Heart right ventricle (tissue), 16 donors: Measurements from ENCODE around the gene ERICH3. TPM values are rescaled to one million over a fixed set of nuclear protein-coding genes. Genes with fewer than 3 reads are reported as not detected.

Experiments used
- ATAC-seq, 8 donors: fragments of 200-7000 bp; cut with Tn5 transposase; one replicate each; pipeline ENCODE4 v1.9.1; 2020; ENCODE audit warnings: mild to moderate bottlenecking in 8 of 8, moderate library complexity in 8 of 8, moderate number of reproducible peaks in 1 of 8
- DNase-seq, 2 donors: peaks; one replicate each; pipeline ENCODE4 v3.0.0-alpha.2; 2020
- H3K27ac ChIP-seq, 10 donors: fragments of 200-600 bp; sonication (generic) in 2 of 10; one replicate each; pipeline versions ENCODE4 v1.5.0 to v1.8.0; 2020 to 2022; ENCODE audit warnings: mild to moderate bottlenecking in 3 of 10
- H3K27me3 ChIP-seq, 7 donors: fragments of 200-600 bp; one replicate each; pipeline ENCODE4 v1.8.0; 2021 to 2022; ENCODE audit warnings: mild to moderate bottlenecking in 2 of 7
- H3K36me3 ChIP-seq, 9 donors: fragments of 200-600 bp; sonication (generic) in 1 of 9; one replicate each; pipeline versions ENCODE4 v1.5.0 to v1.8.0; 2020 to 2022; ENCODE audit warnings: mild to moderate bottlenecking in 2 of 9
- H3K4me1 ChIP-seq, 9 donors: fragments of 200-600 bp; sonication (generic) in 1 of 9; one replicate each; pipeline versions ENCODE4 v1.5.0 to v1.8.0; 2020 to 2022; ENCODE audit warnings: mild to moderate bottlenecking in 4 of 9
- H3K4me3 ChIP-seq, 10 donors: fragments of 200-600 bp; sonication (generic) in 2 of 10; one replicate each; pipeline versions ENCODE4 v1.5.0 to v1.8.0; 2020 to 2022; ENCODE audit warnings: mild to moderate bottlenecking in 7 of 10, moderate library complexity in 2 of 10
- H3K9me3 ChIP-seq, 11 donors: fragments of 200-600 bp in 10 of 11; sonication (generic) in 2 of 11; one replicate each; pipeline versions ENCODE4 v1.5.0 to v1.8.0; 2013 to 2022; ENCODE audit warnings: mild to moderate bottlenecking in 2 of 11, control low read depth in 1 of 11, moderate library complexity in 1 of 11
- CTCF ChIP-seq, 9 donors: fragments of 200-600 bp; sonication (generic) in 2 of 9; IDR thresholded peaks; one replicate each; pipeline versions ENCODE4 v1.5.0 to v1.8.0; 2021 to 2022; ENCODE audit warnings: antibody characterized with exemption in 9 of 9, mild to moderate bottlenecking in 5 of 9, moderate library complexity in 1 of 9
- WGBS, 2 donors: extraction: QIAGEN DNeasy Blood & Tissue Kit; methylation state at CpG; one replicate each; pipeline ENCODE4 v1.1.7; 2013; ENCODE audit warnings: inconsistent platforms in 1 of 2; 5-methylcytosine and 5-hydroxymethylcytosine counted together
- intact Hi-C, 10 donors: fragments of 100-400 bp; cut with DNase I; formaldehyde crosslinking; loops; one replicate each; pipeline versions ENCODE4 v1.11.1 to v1.14.2; 2022
- polyA plus RNA-seq, 2 donors: library from polyadenylated mRNA; stranded (reverse); fragments of 200-250 nt; gene quantifications; one replicate each; pipeline ENCODE4 v1.2.3, GENCODE V29; 2013
- total RNA-seq, 10 donors: library from RNA; stranded (reverse); fragmentation: NEBNext Ultra II Directional in 3 of 10; extraction: Animal tissue kit (Norgen Biotek cat#: 25700) in 3 of 10; gene quantifications; one replicate each; pipeline versions ENCODE4 v1.2.1 to v1.2.4, GENCODE V29; 2021 to 2023
- donor health status: Arrhythmogenic right ventricular cardiomyopathy.
- donor health status: ischemic (EF 13 %, LVEDD 7.1; RV severe dilation, severe dysfunction).
- donor health status: healthy with polysubstance abuse.
- donor health status: DM: no; HTN: yes; CAD: no.
- donor health status: DM: no; HTN: no; CAD: no.
- donor health status: ischemic (EF 25% LVEDD 6.9; RV normal size, moderate dysfunction).
- donor health status: ischemic (EF 25% LVEDD 5.7; RV mildly dilated, moderate dysfunction).
- donor health status: healthy.
- donor health status: DM: yes; HTN: yes; CAD: no.
- donor health status: Ischemic cardiomyopathy.
- donor health status: ischemic (EF 35%, LVEDD 5.7; RV mildly dilated, moderate dysfunction).
- donor health status: nonischemic (EF 11% LVEDD 7.7; RV severe dilation, severe dysfunction).
- donor health status: DM: yes; HTN: yes; CAD: no.
- donor health status: PGD.
- donor health status: ischemic (EF 29% LVEDD 5.4; RV normal size, mild dysfunction).
- donor health status: nonischemic (EF 23%, LVEDD 6.1; RV moderate dilation, normal function).

The ERICH3 gene
- total and polyA plus RNA-seq, 12 donors = 0.01 to 0.13 (median 0.06) TPM; not detected in 8

GRCh38 chr1:74686928-74687327, 13.3 kb upstream of the ERICH3 start:
- peaks cover 0 to 5% (median 0%) of the 10 kb centered on the region in 9 donors for H3K4me1 ChIP-seq
- no peak overlapping the region for H3K4me3 ChIP-seq
- no peak for ATAC-seq
- no peaks in the 10 kb centered on the region for H3K36me3 ChIP-seq
- DNase-seq = no peak
- no peak for TF ChIP-seq CTCF (IDR thresholded peaks at IDR 0.05)
- no peaks in the 10 kb centered on the region for H3K9me3 ChIP-seq
- intact Hi-C loops = no loop called here
- peaks cover 0 to 7% (median 0%) of the 10 kb centered on the region in 7 donors for H3K27me3 ChIP-seq
- no peak overlapping the region for H3K27ac ChIP-seq
- WGBS, 2 donors = 84 to 92% methylated on average over 4 of the region's 4 CpGs

- intact Hi-C loops = no loop called here
- Histone ChIP-seq H3K36me3 (no peaks in the 10 kb centered on the region), H3K4me1 (no peaks in the 10 kb centered on the region), H3K4me3 (no peak overlapping the region), H3K27ac (no peak overlapping the region), H3K27me3 (peaks cover 0 to 7% (median 0%) of the 10 kb centered on the region in 7 donors), H3K9me3 (no peaks in the 10 kb centered on the region)
- TF ChIP-seq CTCF (IDR thresholded peaks at IDR 0.05) = no peak
- DNase-seq (no peak), ATAC-seq (no peak)
- WGBS, 2 donors = 94 to 96% methylated on average over 2 of the region's 2 CpGs
Measured at GRCh38 chr1:74684301-74684700, 10.7 kb upstream of the ERICH3 start.

DNA sequence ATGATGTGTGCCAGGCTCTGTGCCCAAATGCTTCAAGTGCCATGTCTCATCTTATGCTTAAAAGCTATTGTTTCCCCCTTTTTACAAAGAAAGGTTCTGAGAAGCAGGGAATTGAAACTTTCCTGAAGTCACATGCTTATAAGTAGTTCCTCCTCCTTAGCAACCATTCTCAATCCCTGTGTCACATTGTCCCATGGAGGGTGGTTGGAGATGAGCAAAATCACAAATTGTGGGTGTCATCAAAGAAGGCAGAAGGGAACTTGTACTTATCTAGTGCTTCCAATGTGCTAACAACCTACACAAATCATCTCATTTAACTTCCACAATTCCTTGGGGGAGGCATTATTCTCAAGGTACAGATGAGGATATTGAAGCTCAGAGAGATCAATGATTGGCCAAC, 10.1 kb upstream of the ERICH3 start:
- Histone ChIP-seq H3K27ac (no peak overlapping the region), H3K4me1 (no peaks in the 10 kb centered on the region), H3K4me3 (no peak overlapping the region), H3K9me3 (no peaks in the 10 kb centered on the region), H3K36me3 (no peaks in the 10 kb centered on the region), H3K27me3 (peaks cover 0 to 7% (median 0%) of the 10 kb centered on the region in 7 donors)
- no peak for TF ChIP-seq CTCF (IDR thresholded peaks at IDR 0.05)
- DNase-seq = no peak
- no peak for ATAC-seq
- intact Hi-C loops = no loop called here

GRCh38 chr1:74681851-74682250, 8.3 kb upstream of the ERICH3 start:
- H3K4me1 ChIP-seq = no peaks in the 10 kb centered on the region
- 92 to 93% methylated on average over 2 of the region's 2 CpGs for WGBS, 2 donors
- intact Hi-C loops = no loop called here
- H3K36me3 ChIP-seq = no peaks in the 10 kb centered on the region
- DNase-seq (no peak), ATAC-seq (no peak)
- H3K4me3 ChIP-seq = no peak overlapping the region
- H3K27ac ChIP-seq = no peak overlapping the region
- no peaks in the 10 kb centered on the region for H3K9me3 ChIP-seq
- no peak for TF ChIP-seq CTCF (IDR thresholded peaks at IDR 0.05)
- H3K27me3 ChIP-seq = peaks cover 0 to 7% (median 0%) of the 10 kb centered on the region in 7 donors
